DMS 273 (cell line): ENCODE measurements around the gene UIMC1.

Experiments used
- DNase-seq: peaks from one replicate; lab custom pipeline; 2025; ENCODE audit not compliant: unreplicated experiment; lab: John Stamatoyannopoulos, UW

Gene UIMC1

DNA sequence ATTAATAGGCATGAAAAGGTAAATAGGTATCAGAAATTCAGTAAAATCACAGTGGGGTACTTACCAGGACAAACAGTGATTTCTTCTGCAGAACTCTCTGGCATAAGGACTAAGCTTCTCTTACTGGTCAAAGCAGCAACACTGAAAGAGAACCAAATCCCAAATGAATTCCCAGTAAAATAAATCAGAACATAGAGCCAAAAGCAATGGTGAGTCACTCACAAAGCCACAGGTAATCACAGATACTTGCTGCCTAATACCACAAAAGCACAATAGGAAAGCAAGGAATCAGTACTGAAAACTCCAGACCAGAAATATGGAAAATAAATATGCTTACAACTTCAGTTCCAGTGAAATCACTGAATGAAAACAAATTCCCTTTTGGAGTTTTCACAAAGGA, 50.7 kb downstream of the UIMC1 start:
- DNase-seq = no peak

DNA sequence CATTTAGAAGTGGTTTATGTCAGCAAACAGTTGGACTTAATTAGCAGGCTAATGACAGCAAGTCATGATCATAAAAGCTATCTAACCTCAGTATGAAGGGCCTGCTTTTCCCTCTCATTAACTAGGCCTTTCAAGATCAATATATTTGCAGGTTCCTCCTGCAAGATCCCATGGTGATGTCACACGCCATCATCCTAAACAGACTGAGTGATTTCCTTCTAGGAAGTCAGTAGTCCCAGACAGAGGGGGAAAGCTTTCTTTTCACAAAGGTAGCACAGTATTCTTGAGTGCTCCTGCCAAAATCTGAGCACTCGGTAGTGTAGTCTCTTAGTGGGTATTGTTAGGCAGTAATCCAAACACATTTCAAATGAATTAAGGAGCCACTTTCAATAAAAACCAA, 52.5 kb downstream of the UIMC1 start:
- DNase-seq = no peak

DNA sequence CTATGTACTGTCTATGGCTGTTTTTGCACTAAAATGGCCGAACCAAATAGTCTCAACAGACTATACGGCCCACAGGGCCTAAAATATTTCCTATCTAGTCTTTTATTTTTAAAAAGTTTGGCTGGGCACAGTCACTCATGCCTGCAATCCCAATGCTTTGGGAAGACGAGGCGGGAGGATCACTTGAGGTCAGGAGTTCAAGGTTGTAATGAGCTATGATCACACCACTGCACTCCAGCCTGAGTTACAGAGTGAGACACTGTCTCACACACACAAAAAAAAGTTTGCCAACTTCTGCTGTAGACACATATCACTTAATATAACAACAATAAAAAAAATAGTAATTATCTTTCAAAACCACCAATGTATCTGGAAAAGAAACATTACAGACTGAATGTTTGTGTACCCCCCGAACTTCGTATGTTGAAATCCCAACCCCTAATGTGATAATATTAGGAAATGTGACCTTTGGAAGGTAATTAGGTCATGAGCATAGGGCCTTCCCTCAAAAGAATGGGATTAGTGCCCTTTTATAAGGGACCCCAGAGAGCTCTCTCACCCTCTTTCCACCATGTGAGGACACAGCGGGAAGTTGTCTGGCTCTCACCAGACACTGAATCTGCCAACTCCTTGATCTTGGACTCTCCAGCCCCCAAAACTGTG, 53.9 kb downstream of the UIMC1 start:
- DNase-seq = no peak

DNA sequence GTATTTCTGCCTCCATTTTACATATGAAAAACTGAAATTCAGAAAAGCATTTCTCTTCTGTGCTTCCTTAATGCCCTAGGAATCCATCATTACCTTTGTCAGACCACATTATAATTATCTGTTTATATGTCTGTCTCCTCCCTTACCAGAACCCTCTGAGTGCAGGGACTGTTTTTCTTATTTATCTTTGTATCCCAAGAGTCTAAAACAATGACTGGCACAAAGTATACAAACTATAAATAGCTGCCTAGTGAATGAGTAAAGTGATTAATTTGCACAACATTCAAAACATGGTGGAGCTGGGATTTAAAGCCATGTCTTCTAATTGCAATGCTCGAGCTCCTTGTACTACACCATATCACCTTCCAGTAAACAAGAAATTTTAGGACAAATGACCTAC, 58.1 kb downstream of the UIMC1 start:
- DNase-seq = no peak

DNA sequence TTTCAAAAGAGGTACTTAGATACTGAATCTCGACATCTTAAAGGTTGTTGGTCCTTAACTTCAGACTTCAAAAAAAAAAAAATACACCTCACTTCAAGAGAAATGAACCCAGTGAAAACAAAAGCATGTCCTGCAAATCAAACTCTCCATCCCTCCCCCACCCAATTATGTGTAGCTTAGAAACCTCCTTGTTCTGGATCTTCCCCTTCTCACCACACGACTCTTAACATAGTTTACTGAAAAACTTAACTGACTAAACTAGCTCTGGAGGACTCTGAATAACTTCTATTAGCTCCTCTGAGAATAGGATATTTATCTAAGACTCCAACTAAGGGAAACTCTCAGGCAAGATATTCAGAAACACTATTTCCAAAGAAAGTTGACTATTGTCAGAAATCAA, 58.7 kb downstream of the UIMC1 start:
- DNase-seq = no peak

DNA sequence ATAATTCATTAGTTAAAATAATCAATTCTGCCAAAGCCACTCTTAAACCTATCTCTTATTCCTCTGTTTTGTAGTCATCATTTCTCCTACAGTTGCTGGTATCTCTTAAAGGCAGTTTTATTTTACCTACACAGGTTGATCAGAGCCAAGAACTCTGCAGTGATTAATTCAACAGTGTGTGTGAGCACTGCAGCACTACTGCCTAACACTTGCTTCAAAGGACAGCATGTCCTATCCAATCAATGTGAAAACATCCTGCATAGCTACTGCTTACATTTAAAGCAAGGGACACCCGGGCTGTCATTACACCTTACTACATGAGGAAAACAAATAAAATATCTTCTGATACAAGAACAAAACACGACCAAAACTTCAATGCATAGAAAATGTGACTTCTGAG, 62.3 kb downstream of the UIMC1 start:
- DNase-seq = no peak

DNA sequence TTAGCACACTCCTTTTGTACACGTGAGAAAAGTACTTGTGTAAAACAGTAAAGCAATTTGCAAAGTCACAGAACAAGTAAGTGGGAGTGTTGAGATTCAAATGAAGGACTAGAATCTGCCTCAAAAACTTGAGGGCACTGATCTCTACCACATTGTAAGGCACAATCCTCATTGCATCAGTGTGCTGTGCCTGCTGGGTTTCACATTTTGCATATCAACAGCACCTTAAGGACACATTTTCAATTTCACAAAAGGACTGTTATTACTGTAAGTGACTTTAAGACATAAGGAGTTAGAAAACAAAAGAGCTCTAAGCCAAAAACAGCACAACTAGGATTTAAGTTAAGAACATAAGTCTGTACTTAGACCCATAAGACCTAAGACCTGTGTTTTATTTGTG, 62.8 kb downstream of the UIMC1 start:
- DNase-seq = no peak

DNA sequence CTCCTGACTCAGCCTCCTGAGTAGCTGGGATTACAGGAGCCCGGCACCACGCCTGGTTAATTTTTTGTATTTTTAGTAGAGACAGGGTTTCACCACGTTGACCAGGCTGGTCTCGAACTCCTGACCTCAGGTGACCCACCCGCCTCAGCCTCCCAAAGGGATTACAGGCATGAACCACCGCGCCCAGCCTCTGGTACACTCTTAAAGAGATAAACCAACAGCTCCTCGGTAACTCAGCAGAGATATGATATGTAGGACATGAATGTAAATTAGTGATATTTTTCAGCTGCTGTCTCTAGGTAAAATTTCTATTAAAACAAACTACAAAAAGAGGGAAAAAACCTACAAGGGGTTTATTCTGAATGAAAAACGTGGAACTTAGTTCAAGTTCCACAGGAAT, 64.6 kb downstream of the UIMC1 start:
- no peak for DNase-seq

DNA sequence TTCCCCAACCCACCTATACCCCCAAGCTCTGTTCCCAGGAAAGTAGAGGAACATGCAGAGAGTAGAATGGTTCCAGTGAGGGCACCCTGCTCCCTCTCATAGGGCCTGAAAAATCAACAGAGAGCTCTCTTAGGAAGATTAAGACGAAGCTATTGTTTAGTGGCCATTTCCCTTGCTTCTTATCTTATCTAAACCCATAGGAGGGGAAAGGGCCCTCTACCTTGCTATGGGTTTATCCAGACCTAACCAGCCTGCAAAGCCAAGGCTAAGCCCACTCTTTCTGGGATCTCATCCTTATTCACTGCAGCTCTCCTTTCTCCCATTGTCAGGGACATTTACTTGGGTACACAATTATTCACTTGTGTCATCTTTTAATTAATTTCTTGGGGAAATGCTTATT, 68.1 kb downstream of the UIMC1 start:
- DNase-seq = no peak

DNA sequence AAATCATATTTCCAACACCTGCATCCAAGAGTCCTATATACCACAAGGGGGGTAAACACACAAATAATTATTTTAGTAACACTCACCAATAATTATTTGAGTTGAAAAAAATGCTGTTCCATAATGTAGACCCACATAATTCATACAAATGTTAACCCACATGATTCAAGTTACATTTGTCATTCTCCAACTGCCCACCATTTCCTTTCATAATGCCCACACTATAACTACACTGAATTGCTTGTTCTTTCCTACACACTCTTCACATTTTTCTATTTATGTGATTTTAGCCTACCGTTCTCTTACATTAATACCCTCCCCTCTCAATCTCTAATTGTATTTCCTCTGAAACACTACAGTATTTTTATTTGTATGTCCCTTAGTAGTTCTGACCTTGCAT, 71.6 kb downstream of the UIMC1 start:
- no peak for DNase-seq

DNA sequence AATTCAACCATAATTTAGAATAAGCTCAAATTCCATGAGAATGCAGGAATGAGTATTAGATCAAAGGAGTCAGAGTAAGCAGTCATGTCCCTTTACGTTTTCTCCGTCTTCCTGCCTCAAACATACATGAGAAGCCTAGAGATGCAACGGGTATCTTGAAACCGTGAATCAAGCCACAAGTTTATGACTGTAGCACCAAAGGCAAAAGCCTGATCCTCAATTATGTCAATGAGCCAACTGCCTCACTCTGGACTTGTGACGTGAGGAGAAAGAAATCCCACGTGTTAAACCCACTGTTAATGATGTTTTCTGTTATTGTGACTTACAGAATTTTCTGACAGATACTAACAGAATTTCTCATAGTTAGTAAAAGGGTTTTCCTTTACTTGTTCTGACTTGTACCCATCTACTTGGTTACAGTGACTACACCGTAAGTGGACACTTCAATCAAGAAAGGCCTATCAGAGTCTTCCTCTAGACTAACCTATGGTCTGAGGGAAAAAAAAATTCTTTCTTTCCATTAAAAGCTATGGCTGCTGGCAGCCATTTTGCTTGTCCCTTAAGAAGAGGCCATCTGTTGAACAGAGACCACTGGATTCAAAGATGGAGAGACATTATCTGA, 72.2 kb downstream of the UIMC1 start:
- DNase-seq = no peak

DNA sequence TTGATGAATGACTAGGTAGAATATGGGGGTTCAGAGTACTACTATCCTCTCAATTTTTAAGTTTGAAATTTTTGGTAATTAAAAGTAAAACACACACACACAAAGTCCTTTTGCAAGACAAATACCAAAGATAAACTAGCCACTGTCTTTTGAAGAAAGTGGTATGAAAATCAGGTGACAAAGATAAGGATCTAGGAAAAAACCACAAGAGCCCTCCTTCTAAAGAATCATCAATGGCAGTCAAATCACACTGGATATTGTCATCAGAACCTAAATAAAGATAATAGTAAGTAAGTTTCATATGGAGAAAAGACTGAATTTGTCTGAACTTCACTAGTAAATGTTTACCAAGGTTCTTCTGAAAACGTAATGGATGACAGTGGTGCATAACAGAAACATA, 76.9 kb downstream of the UIMC1 start:
- no peak for DNase-seq

DNA sequence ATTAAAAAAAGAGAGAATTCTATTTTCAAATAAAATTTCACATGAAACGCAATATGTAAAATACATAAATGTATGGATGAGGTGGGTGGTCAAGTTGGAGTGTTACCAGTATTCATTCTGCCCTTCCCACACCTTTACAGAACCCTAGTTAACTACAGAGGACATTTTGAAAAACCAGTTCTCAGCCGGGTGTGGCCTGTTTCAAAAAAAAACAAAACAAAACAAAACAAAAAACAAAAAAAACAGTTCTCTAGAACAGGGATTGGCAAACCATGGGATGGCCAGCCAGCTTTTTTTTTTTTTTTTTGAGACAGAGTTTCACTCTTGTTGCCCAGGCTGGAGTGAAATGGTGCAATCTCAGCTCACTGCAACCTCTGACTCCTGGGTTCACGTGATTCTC, 79.0 kb downstream of the UIMC1 start:
- no peak for DNase-seq

DNA sequence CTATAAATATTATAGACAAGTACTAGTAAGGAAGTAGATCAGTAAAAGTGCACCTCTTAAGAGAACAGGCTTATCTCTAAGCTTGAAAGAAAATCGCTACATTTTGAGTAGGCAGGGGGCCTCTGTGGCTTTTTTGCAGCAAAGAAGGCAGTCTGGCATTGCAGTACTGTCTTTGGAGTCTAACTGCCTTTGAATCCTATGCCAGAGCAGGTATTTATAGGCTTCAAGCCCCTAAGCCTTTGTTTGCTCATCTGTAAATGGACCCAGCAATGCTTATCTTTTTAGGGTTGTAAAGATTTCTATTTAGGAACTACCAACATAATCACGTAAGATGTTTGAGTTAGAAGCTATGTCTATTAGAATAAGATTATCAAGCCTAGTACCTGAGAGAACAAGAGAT, 83.8 kb downstream of the UIMC1 start:
- DNase-seq = no peak

DNA sequence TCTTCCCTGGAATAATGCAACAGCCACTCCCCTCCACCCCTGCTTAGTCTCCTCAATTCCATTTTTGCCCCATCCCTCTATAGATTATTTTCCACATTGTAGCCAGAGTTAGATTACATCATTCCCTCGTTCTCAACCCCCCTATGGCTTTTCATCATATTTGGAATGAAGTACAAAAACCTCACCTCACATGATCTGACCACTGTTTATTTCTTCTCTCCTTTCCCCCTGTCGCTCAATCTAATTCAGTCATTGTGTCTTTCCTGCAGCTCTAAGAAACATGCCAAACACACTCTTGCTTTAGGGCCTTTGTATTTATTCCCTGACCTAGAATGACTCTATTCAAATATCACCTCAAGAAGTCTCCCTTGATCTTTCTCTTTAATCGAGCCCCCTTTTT, 84.9 kb downstream of the UIMC1 start:
- DNase-seq = no peak

DNA sequence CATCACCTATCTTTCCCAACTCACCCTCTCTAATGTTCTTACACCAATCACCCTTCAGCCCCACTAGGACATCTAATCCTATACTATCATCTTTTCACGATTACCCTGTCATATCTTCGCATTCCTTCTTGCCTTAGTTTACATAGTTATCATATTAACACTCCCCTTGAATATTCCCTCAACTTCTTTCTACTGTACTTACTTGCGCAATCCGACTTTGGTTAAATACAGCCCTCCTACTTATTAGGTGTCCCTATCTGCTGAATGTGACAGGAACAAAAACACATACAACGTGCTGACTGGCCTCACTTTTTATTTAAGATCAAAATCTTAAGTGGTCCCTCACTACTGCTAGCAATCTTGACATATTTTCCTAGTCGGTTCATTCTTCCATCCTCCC, 88.0 kb downstream of the UIMC1 start:
- DNase-seq = no peak

DNA sequence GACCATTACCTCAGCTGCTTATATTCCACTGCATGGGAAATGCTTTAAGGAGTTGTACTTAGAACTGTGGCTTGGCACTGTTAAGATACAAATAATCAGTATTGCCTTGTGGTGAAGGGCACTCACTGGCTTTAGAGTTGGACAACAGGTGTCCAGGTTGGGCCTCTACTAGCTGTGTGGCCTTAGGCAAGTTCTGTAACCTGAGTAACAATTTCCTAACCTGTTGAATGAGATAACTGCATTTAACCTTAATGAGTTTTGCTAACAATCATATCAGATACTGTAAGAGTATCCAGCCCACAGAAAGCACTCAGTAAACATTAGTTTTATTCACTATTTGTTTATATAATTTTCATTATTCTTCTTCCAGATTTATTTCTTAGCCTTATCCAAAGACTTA, 90.2 kb downstream of the UIMC1 start:
- no peak for DNase-seq

DNA sequence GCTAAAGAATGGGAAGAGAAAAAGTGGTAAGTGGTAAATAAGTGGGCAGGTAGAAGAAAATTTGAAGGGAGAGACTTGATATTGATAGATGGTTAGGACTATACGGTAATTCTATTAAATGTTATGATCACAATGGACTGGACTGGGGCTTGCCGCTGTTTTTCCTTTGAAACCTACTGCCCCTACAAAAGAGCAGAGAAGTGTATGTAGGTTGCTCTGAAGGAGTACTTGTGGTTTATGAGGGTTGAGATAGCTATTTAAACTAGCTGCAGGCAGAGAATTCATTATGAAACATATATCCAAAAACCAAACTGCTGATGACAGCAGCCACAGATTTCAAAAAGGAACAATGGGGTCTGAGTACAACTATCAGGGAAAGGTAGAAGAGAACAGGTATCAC, 90.7 kb downstream of the UIMC1 start:
- DNase-seq = no peak

DNA sequence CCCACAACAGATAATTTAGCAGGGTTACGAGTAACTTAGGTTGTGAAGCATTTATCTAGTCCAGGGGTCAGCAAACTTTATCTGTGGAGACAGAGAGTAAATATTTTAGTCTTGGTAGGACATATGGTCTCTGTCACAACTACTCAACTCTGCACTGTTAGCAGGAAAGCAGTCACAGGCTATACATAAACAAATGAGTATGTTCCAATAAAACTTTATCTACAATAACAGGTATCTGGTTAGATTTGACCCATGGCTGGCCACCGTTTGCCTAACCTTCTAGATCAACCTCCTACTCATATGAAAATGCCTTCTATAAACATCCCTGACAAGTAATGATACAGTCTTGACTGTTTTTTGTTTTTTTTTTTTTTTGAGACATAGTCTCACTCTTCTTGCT, 94.5 kb downstream of the UIMC1 start:
- no peak for DNase-seq

DNA sequence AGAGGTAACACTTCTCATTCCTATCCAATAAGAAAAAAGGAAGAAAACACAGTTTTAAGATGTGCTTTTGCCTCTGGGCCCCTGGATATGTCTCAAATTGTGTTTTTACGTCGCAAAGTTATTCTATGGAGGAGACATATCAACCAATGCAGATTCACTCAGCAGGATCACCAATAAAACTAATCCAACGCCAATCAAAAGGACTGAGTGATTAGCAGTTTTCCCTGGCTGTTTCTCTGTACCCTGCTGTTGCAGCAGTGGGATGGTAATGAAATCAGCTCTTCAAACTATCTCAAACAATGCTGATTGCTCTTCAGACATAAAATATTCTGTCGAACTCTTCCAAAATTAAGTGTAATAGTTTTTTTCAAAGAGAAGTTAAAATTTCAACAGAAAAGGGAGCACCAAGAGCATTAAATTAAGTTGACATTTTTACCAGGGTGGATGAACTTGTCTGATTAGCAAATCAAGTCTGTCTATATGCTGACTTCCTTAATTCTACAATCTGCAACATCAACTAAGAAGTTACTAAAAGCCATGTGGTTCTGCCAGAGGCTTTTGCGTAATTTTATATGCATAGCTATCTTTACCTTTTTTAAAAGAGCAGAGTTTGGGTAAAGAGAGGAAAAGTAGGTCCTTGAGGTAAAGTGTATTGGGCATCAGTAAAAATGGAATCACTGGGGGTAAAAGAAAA, 97.8 kb downstream of the UIMC1 start:
- no peak for DNase-seq

DNA sequence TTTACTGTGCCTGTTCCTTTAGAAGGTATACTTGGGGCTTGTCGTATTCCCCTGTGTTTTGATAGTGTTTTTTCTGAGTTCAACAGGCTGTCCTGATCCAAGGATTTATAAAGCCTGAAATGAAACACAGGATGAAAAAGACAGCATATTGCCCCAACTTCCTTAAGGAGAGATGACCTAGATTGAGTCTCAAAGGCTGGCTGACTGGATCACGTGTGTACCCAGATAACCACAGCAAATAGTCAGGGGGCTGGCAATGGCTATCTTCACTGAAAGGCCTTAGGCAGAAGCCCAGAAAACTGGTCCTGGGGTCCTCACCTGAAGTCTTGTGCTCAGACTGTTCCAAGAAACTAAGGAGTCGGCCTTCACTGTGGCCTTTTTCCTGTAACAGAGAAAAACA, 99.8 kb downstream of the UIMC1 start:
- DNase-seq = no peak

DNA sequence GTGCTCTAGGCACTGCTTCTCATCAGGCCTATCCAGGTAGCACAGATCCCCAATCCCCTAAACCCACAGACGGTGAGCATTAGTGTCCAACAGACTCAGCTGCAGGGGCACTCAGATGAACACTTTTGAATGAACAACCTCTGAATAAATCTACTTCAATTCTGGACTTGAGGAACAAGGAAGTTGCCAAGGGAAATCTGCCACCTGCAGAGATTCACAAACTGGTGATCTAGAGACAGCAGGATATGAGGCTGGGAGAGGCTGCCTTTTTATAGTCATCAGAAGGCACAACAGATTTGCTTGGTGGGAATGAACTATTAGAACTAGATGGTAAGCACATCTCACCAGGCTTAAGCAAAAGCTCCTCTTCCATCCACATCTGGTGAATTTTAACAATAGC, 100.5 kb downstream of the UIMC1 start:
- DNase-seq = no peak

DNA sequence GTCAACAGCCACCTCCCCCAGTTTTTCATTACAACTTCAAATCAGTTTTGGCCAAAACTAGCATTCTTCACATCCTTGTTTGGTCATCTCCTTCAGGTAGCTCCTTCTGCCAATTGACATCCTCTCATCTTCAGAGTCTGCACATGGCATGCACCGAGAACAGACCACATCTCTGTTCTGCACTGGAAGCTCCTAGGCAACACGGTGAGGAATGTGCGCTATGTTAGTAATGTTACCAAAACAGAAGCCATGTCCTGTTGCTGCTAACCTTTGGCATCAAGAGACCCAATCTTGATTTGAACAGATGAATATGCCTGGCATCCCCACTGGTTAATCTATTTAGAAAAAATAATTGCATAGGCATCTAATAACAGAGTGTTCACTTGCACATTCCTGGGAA, 102.3 kb downstream of the UIMC1 start:
- no peak for DNase-seq
